GM20431 (cell line): ENCODE results near the gene DNAH8.

Experiments used
- in situ Hi-C: fragments of 300-500 bp; cut with MseI, MboI; formaldehyde crosslinking; loops from one replicate; pipeline ENCODE4 v1.15.0; 2020; ENCODE audit warnings: low sequenced_read_pairs; ENCODE audit not compliant: unreplicated experiment

The DNAH8 gene

GRCh38 chr6:38815250-38815649 lies 100.1 kb downstream of the DNAH8 start:
- in situ Hi-C loops: no loop called here

- in situ Hi-C loops: no loop called here
These were observed 103.6 kb downstream of the DNAH8 start for GRCh38 chr6:38818691-38819090.

DNA sequence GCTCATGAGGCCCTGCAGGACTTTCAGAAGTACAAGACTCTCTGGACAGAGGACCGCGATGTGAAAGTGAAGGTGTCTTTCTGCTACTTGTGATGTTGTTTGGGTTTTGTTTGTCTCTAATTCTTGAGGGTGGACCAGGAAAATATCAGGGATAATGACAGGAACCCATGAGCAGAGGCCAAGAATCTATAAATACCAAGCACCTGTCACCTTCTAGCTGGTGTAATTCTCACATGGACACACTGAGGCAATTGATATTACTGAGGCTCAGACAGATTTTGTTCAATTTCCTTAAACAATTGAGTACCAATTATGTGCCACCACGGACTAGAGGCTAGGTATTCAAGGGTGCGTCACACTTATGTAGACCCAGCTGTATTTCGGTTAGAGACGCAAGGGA lies 107.9 kb downstream of the DNAH8 start:
- in situ Hi-C loops: no loop called here

DNA sequence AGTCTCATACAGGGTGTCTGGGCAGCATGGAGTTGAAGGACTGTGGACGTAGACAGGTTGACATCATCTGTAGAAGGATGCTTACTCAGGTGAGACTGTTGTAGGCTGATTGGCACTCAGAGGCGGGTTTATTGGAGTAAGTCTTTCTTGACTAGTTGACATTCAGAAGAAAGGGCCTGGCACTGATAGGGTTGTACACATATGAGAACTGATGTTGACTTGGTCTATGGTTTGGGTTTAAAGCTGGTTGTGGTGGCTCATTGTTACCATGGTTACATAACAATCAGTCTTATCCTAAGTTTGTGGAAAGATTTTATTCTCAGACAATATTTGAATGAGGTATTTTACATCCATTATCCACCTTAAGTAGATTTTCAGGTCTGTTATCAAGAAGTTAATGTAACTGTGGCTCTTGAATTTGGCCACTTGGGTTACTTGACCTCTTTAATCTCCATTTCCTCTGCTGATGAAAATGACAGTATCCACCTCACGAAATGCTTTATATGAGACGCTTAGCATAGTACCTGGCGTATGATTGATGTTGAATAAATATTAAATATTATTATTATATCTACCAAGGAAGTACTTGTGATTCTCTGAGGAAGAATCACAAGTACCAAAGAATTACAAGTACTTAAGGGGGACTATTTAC lies 109.3 kb downstream of the DNAH8 start:
- in situ Hi-C loops: no loop called here

DNA sequence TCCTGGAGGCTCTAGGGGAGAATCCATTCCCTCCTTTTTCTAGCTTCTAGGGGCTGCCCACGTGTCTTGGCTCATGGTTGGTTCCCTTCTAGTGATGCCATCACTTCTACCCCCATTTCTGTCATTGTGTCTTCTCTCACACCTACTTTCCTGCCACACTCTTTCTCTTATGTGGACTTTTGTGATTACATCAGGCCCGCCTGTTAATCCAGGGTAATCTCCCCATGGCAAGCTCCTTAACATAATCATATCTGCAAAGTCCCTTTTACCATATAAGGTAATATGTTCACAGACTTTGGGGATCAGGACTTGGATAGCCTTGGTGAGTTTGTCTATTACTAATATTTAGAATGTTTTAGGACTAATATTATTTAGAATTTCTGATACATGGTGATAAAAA lies 111.9 kb downstream of the DNAH8 start:
- in situ Hi-C loops: no loop called here

DNA sequence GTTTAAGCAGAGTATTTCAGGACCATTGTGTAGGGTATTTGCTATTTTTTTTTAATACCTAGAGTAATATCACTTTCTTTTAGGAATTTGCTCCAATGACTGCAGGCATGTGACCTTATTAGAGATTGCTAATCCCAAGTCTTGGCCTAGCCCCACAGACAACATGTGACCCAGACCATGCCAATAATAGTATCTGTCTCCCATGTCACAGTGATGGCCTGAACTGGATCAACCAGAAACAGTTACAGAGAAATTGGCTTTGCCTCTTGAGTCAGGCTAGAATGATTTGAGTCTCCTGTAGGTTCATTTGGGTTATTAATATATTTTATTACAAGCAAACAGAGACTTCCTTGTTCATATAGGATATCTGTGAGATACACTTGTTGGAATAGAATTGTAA lies 116.8 kb downstream of the DNAH8 start:
- in situ Hi-C loops: no loop called here

GRCh38 chr6:38833320-38833719 lies 118.2 kb downstream of the DNAH8 start:
- in situ Hi-C loops: no loop called here

DNA sequence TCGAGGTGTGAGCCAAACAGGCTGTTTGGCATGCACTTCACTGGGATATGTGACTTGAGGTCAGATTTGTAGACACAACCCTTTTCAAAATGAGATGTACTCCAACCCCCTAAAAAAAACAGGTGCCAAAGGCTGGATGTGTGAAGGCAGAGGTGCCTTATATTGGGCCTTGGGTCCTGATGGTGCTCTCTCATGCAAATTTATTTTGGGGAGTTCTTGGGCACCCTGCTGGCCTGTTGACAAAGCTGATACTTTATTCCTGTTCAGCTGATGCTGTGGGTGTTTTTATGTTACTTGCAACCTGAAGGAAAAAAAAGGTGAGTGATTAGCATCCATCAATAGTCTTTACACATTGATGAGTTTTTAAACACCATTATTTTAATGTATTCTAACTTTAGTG lies 121.5 kb downstream of the DNAH8 start:
- in situ Hi-C loops: no loop called here

DNA sequence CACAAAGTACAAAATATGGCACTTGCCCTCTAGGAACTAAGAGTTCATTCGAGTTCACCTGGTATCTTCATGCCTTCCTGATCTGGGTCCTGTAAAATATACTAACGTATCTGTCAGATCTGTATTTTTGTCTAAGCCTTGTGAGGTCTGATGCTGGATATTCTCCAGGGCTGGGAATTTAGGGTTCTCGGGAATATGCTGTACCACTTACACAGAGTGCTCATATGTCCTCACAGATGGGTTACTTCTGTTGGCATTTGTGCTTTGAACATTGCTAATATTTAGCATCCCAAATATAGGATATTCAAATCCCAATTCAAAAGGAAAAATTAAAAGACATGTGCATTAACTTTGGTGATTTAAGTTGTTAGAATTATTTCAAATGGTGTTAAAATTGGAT lies 122.0 kb downstream of the DNAH8 start:
- in situ Hi-C loops: no loop called here

DNA sequence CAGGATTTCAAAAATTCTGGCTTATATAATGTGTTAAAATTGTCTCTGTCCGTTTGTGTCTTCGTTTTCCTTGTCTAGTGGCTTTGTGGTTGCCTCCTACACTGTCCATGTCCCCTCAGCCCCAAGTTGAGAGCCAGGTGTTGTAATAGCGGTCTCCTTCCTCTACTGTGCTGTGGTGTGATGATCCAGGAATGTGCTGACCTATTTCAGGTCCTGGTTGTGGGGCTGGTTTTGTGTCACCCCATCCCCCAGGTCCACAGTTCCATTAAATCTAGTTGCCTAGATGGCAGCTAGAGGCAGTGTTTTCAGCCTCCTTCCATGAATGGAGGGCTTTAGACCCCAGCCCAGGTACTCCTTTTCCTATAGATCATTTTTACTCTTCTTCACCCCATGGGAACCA lies 128.7 kb downstream of the DNAH8 start:
- in situ Hi-C loops: no loop called here

GRCh38 chr6:38845931-38846330 lies 130.8 kb downstream of the DNAH8 start:
- in situ Hi-C loops: no loop called here

GRCh38 chr6:38846361-38846760 lies 131.2 kb downstream of the DNAH8 start:
- in situ Hi-C loops: no loop called here

- in situ Hi-C loops: no loop called here
These were observed 131.7 kb downstream of the DNAH8 start for GRCh38 chr6:38846844-38847243.

- in situ Hi-C loops: no loop called here
These were observed 132.4 kb downstream of the DNAH8 start for GRCh38 chr6:38847497-38847896.

DNA sequence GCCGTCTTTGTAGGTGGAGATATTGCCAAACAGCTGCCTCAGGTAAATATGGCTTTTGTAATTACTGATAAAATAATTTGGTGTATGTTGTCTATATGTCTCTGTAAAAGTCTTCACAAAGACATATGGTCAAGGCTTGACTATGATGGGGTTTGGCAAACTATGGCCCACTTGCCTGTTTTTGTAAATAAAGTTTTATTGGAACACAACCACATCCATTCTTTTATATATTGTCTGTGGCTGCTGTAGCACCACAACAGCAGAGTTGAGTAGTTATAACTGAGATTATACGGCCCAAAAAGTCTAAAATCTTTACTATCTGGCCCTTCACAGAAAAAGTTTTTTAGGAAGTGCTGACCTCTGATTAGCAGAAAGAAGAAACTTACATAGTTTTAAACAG lies 133.6 kb downstream of the DNAH8 start:
- in situ Hi-C loops: no loop called here

DNA sequence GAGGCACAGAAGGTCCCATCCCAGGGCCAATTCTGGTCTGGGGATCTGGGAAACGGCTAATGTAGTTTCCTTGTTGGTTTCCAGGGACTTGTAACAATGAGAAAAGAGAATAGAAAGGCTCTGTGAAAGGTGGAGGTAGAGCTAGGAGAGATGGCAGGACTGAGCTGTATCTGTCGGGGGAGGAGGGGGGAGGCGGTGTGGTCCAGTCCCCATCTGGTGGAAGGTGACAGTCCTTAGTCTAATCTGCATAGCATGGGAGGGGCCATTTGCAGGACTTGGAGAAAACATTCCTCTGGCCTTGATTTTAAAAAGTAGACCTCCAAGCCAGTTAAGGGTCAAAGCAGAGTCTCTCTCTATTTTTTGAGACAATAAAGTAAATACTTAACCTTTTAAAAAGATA lies 137.1 kb downstream of the DNAH8 start:
- in situ Hi-C loops: no loop called here

DNA sequence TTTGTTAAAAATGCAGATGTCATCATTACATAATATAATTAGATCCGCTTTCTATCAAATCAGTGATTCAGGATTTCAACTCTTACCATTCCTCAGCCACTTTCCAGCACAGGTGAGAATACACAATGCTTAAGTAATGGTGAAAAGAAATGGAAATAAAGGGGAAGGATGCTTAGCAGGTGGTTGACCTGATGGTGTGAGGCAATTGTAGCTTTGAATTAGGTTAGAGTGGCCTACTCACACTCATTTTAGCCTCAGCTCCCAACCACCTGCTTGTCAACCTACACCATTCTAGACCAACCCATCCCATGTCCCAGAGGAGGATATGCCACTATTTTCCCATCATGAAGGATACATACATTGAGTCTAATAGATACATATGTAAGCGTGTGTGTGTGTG lies 138.1 kb downstream of the DNAH8 start:
- in situ Hi-C loops: no loop called here

GRCh38 chr6:38856492-38856891 lies 141.4 kb downstream of the DNAH8 start:
- in situ Hi-C loops: no loop called here

GRCh38 chr6:38857815-38858214 lies 142.7 kb downstream of the DNAH8 start:
- in situ Hi-C loops: no loop called here

DNA sequence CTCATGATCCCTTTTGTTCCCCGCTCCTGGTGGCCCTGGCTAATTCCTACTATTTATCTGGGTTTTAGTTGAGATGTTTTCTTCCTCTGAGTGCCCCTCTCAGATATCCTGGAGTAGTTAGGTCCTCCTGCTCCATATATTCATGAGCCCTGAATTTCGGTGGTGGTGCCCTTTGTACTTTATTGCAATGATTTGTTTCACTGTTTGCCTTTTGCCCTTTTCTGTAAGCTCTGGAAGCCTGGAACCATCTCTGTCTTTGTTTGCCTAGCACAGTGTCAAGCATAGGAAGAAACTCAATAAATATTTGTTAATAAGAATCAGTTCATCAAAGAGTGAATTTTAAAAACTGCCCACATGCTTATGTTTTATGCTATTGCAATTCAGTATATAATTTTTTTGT lies 144.9 kb downstream of the DNAH8 start:
- in situ Hi-C loops: no loop called here

DNA sequence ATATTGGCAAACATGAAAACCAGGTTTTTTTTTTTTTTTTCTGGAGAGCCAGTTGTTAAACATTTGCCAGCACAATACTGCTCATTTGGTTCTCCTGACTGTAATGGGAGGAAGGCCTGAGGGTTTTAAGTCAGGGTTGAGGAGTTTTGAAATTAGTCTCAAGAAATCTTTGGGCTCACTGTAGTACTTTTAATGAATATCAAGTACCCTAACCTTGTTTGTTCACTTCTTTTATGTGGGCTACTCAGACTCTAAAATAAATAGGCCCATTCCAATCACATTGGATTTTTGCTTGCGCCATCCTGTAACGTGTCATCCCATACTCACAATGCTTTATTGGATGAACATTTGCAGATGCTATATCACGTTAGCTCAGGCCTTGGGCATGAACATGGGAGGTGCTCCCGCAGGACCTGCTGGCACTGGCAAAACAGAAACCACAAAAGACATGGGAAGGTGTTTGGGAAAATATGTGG lies 146.9 kb downstream of the DNAH8 start:
- in situ Hi-C loops: no loop called here

GRCh38 chr6:38865521-38866174 lies 150.5 kb downstream of the DNAH8 start:
- in situ Hi-C loops: no loop called here
